T47D (cell line): Measurements from ENCODE around the gene FAM185A.

Experiments
- DNase-seq, 2 experiments: peaks; one replicate each; pipeline versions ENCODE4 v3.0.0 to v3.0.0-alpha.2; 2011 to 2012; ENCODE audit warnings: low read depth in 1 of 2, low spot score in 1 of 2
- JUND ChIP-seq: IDR thresholded peaks from 2 replicates; pipeline ENCODE4 v1.6.1; 2012; ENCODE audit warnings: low read depth
- in situ Hi-C: cut with HindIII; loops from 2 replicates; pipeline ENCODE4 v1.10.0; 2016; ENCODE audit warnings: low sequenced_read_pairs, low pct_unique_long_range_greater_than_20kb

The FAM185A gene

GRCh38 chr7:102849538-102849937 is 100.7 kb downstream of the FAM185A start:
- TF ChIP-seq JUND: no peak
- in situ Hi-C loops: no loop called here
- DNase-seq: no peak

- no peak for DNase-seq
- in situ Hi-C loops: no loop called here
- no peak for TF ChIP-seq JUND
Observed at GRCh38 chr7:102856036-102856435, 107.2 kb downstream of the FAM185A start.
